Spleen (tissue), 7 donors: ENCODE data around the gene WNK2.

ENCODE experiments used
- POLR2A ChIP-seq, 3 donors: fragments of 450-650 bp; IDR thresholded peaks; one replicate each; pipeline ENCODE4 v1.5.1; 2017; ENCODE audit warnings: antibody characterized with exemption in 3 of 3, mild to moderate bottlenecking in 1 of 3
- TF ChIP-seq, protein P1 (sequence below), 11 experiments: fragments of 200-600 bp in 7 of 11; fragments of 450-650 bp in 4 of 11; sonication (generic) in 4 of 11; IDR thresholded peaks in 8 of 11; conservative IDR thresholded peaks in 3 of 11; 1 replicate in 7 of 11; 2 replicates in 4 of 11; pipeline versions ENCODE4 v1.4.0 to v1.8.0; 2016 to 2021; ENCODE audit warnings: antibody characterized with exemption in 11 of 11, inconsistent platforms in 4 of 11, mild to moderate bottlenecking in 1 of 11
- donor health status: DM: no; HTN: no; CAD: no; lungs with moderate emphysema.
- donor health status: DM: no; HTN: no; CAD: no.
- donor health status: DM: no; HTN: no; CAD: no.

DNA sequence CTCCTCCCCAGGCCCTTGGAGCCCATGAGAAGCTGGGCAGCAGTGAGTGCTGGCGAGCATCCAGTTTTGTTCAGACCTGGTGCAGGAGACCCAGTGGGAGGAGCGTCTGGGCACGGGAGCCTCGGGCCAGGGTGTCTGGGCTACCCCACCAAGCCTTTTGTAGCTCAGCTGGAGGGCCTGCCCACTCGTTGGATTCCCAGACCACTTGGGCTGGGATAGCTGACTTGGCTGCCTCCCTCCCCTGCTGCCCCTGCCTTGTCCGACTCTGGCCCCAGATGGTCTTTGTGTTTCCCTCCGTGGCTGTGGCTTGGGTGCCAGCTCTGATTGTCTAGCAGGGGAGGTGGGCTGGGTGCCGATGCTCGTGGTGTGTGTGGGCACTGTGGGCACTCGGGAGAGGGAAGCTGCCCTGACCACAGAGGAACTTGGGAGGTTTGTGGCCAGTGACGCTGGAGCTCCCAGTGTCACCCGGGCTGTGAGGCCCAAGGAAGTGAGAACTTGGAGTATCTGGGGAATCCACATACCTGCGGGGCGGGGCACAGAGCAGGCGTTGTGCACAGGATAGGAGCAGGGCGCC lies 47.3 kb downstream of the WNK2 start:
- TF ChIP-seq, protein P1, sequence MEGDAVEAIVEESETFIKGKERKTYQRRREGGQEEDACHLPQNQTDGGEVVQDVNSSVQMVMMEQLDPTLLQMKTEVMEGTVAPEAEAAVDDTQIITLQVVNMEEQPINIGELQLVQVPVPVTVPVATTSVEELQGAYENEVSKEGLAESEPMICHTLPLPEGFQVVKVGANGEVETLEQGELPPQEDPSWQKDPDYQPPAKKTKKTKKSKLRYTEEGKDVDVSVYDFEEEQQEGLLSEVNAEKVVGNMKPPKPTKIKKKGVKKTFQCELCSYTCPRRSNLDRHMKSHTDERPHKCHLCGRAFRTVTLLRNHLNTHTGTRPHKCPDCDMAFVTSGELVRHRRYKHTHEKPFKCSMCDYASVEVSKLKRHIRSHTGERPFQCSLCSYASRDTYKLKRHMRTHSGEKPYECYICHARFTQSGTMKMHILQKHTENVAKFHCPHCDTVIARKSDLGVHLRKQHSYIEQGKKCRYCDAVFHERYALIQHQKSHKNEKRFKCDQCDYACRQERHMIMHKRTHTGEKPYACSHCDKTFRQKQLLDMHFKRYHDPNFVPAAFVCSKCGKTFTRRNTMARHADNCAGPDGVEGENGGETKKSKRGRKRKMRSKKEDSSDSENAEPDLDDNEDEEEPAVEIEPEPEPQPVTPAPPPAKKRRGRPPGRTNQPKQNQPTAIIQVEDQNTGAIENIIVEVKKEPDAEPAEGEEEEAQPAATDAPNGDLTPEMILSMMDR (IDR thresholded peaks at IDR 0.05 in 8 of 11, conservative IDR thresholded peaks at IDR 0.05 in 3 of 11) = no peak
- TF ChIP-seq POLR2A (IDR thresholded peaks at IDR 0.05) = no peak
